Adrenal gland (tissue), 12 donors: ENCODE measurements around the gene GPSM1. TPM values are rescaled to one million over a fixed set of nuclear protein-coding genes. Genes with fewer than 3 reads are reported as not detected.

Experiments used
- DNase-seq, 7 donors: peaks; one replicate each; pipeline ENCODE4 v3.0.0-alpha.2; 2019 to 2020
- H3K27ac ChIP-seq, 5 donors: fragments of 200-600 bp; sonication (generic) in 4 of 5; 1 replicate in 3 of 5; 2 replicates in 2 of 5; pipeline versions ENCODE4 v1.5.1 to v1.8.0; 2016 to 2020; ENCODE audit warnings: mild to moderate bottlenecking in 1 of 5
- H3K27me3 ChIP-seq: fragments of 200-600 bp; 2 replicates; pipeline ENCODE4 v1.8.0; 2021
- H3K36me3 ChIP-seq, 2 donors: fragments of 200-600 bp; replicated peaks in 1 of 2; 1 replicate in 1 of 2; 2 replicates in 1 of 2; pipeline versions ENCODE4 v1.5.1 to v1.8.0; 2018 to 2022
- H3K4me1 ChIP-seq, 2 donors: fragments of 200-600 bp; replicated peaks in 1 of 2; 1 replicate in 1 of 2; 2 replicates in 1 of 2; pipeline versions ENCODE4 v1.5.1 to v1.8.0; 2018 to 2021
- H3K4me3 ChIP-seq, 4 donors: fragments of 200-600 bp; sonication (generic) in 3 of 4; one replicate each; pipeline ENCODE4 v1.5.1; 2016 to 2018
- H3K9me3 ChIP-seq, 3 donors: fragments of 200-600 bp; sonication (generic) in 1 of 3; replicated peaks in 1 of 3; 1 replicate in 2 of 3; 2 replicates in 1 of 3; pipeline versions ENCODE4 v1.5.1 to v1.8.0; 2016 to 2021
- CTCF ChIP-seq, 6 experiments: fragments of 450-650 bp in 4 of 6; fragments of 200-600 bp in 2 of 6; sonication (generic) in 1 of 6; IDR thresholded peaks; 1 replicate in 5 of 6; 2 replicates in 1 of 6; pipeline versions ENCODE4 v1.5.1 to v1.8.0; 2016 to 2021; ENCODE audit warnings: antibody characterized with exemption in 6 of 6, mild to moderate bottlenecking in 2 of 6, moderate library complexity in 1 of 6
- POLR2A ChIP-seq, 2 donors: fragments of 450-650 bp; IDR thresholded peaks; one replicate each; pipeline ENCODE4 v1.6.1; 2017; ENCODE audit warnings: antibody characterized with exemption in 2 of 2, mild to moderate bottlenecking in 2 of 2, moderate library complexity in 1 of 2
- WGBS, 4 donors: extraction: QIAGEN DNeasy Blood & Tissue Kit in 2 of 4; methylation state at CpG; one replicate each; pipeline versions ENCODE4 v1.1.5 to v1.1.7; 2013 to 2017; 5-methylcytosine and 5-hydroxymethylcytosine counted together
- intact Hi-C, 2 donors: fragments of 100-400 bp; cut with DNase I; formaldehyde crosslinking; loops; one replicate each; pipeline versions ENCODE4 v1.14.1 to v1.15.0; 2022 to 2023
- polyA plus RNA-seq, 3 donors: library from polyadenylated mRNA; stranded (reverse); fragments of 200-250 nt in 2 of 3; fragments of 350-450 nt in 1 of 3; fragmentation: Illumina TruSeq in 1 of 3; extraction: RNeasy Lipid Tissue Mini Kit (QIAGEN cat#74804) in 1 of 3; gene quantifications; one replicate each; pipeline ENCODE4 v1.2.3, GENCODE V29; 2013 to 2014
- total RNA-seq, 9 donors: library from RNA; depleted of rRNA in 4 of 9; stranded (reverse); fragments of >200 nt in 4 of 9; fragments of 120-200 nt in 1 of 9; fragmentation: NEBNext Ultra II Directional in 1 of 9; extraction: Animal tissue kit (Norgen Biotek cat#: 25700) in 1 of 9; gene quantifications; one replicate each; pipeline versions ENCODE4 v1.1.0 to v1.2.4, GENCODE V29; 2013 to 2023
- donor health status: healthy with polysubstance abuse.
- donor health status: Bipolar disorder and iron deficiency.
- donor health status: DM: yes; HTN: yes; CAD: no.
- donor health status: DM: no; HTN: no; CAD: no.
- donor health status: DM: no; HTN: no; CAD: no.
- donor health status: DM: yes; HTN: yes; CAD: no.

The GPSM1 gene
- total and polyA plus RNA-seq, 12 donors = 2.9 to 50.4 (median 17.2) TPM

GRCh38 chr9:136286359-136286986 lies 40.9 kb upstream of the GPSM1 start:
- H3K9me3 ChIP-seq = no peaks in the 10 kb centered on the region

GRCh38 chr9:136286987-136287379 lies 40.4 kb upstream of the GPSM1 start:
- 83 to 90% (median 87%) methylated on average over 13 of the region's 13 CpGs for WGBS, 4 donors
- no peaks in the 10 kb centered on the region for H3K4me1 ChIP-seq
- no peaks in the 10 kb centered on the region for H3K9me3 ChIP-seq
- H3K36me3 ChIP-seq = no peaks in the 10 kb centered on the region
- no peak for DNase-seq
- H3K27me3 ChIP-seq = peaks cover 15% of the 10 kb centered on the region
- no peak overlapping the region for H3K27ac ChIP-seq
- H3K4me3 ChIP-seq = no peak overlapping the region
- TF ChIP-seq CTCF (IDR thresholded peaks at IDR 0.05) (no peak), POLR2A (IDR thresholded peaks at IDR 0.05) (no peak)
- intact Hi-C loops = loop anchor here (10.0 kb wide), 2 partner anchors 112 to 142 kb away; no protein-coding TSS in a partner anchor

More at GRCh38 chr9:136286359-136286986, 40.9 kb upstream of the GPSM1 start:
- TF ChIP-seq CTCF (IDR thresholded peaks at IDR 0.05) = no peak
- TF ChIP-seq POLR2A (IDR thresholded peaks at IDR 0.05) = no peak
- intact Hi-C loops = loop anchor here (10.0 kb wide), 2 partner anchors 112 to 142 kb away; no protein-coding TSS in a partner anchor
- no peaks in the 10 kb centered on the region for H3K36me3 ChIP-seq
- no peaks in the 10 kb centered on the region for H3K4me1 ChIP-seq
- no peak for DNase-seq
- H3K27me3 ChIP-seq = peaks cover 15% of the 10 kb centered on the region
- no peak overlapping the region for H3K4me3 ChIP-seq
- H3K27ac ChIP-seq = no peak overlapping the region
- WGBS, 4 donors = 80 to 84% (median 84%) methylated on average over 24 to 30 of the region's 30 CpGs

GRCh38 chr9:136287960-136288753 lies 39.2 kb upstream of the GPSM1 start:
- Histone ChIP-seq H3K36me3 (no peaks in the 10 kb centered on the region), H3K27ac (no peak overlapping the region), H3K4me3 (no peak overlapping the region), H3K9me3 (no peaks in the 10 kb centered on the region), H3K27me3 (peaks cover 15% of the 10 kb centered on the region), H3K4me1 (no peaks in the 10 kb centered on the region)
- intact Hi-C loops = loop anchor here (10.0 kb wide), 2 partner anchors 113 to 143 kb away; no protein-coding TSS in a partner anchor
- DNase-seq = no peak
- TF ChIP-seq POLR2A (IDR thresholded peaks at IDR 0.05) (no peak), CTCF (IDR thresholded peaks at IDR 0.05) (no peak)
- WGBS, 4 donors = 46 to 59% (median 48%) methylated on average over 9 to 21 of the region's 21 CpGs
